Measurements from ENCODE around the gene LOXHD1. TPM values are rescaled to one million over a fixed set of nuclear protein-coding genes. Genes with fewer than 3 reads are reported as not detected.

The LOXHD1 gene
- total RNA-seq, 4 donors from 2014 or later = 0.62 TPM; not detected in 3

- no peak overlapping the region for H3K4me3 ChIP-seq
- H3K36me3 ChIP-seq = no peaks in the 10 kb centered on the region
- intact Hi-C loops (cut with DNase I; ENCODE audit: low total_unique reads) = no loop called here
- no peaks in the 10 kb centered on the region for H3K27me3 ChIP-seq
- TF ChIP-seq POLR2A (IDR thresholded peaks at IDR 0.05) = no peak
- TF ChIP-seq, protein P1, sequence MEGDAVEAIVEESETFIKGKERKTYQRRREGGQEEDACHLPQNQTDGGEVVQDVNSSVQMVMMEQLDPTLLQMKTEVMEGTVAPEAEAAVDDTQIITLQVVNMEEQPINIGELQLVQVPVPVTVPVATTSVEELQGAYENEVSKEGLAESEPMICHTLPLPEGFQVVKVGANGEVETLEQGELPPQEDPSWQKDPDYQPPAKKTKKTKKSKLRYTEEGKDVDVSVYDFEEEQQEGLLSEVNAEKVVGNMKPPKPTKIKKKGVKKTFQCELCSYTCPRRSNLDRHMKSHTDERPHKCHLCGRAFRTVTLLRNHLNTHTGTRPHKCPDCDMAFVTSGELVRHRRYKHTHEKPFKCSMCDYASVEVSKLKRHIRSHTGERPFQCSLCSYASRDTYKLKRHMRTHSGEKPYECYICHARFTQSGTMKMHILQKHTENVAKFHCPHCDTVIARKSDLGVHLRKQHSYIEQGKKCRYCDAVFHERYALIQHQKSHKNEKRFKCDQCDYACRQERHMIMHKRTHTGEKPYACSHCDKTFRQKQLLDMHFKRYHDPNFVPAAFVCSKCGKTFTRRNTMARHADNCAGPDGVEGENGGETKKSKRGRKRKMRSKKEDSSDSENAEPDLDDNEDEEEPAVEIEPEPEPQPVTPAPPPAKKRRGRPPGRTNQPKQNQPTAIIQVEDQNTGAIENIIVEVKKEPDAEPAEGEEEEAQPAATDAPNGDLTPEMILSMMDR (IDR thresholded peaks at IDR 0.05) = no peak
- H3K4me1 ChIP-seq = no peaks in the 10 kb centered on the region
- no peak for DNase-seq
- H3K27ac ChIP-seq = no peak overlapping the region
- no peaks in the 10 kb centered on the region for H3K9me3 ChIP-seq
These were observed 178.2 kb downstream of the LOXHD1 start for GRCh38 chr18:46478796-46479195.

DNA sequence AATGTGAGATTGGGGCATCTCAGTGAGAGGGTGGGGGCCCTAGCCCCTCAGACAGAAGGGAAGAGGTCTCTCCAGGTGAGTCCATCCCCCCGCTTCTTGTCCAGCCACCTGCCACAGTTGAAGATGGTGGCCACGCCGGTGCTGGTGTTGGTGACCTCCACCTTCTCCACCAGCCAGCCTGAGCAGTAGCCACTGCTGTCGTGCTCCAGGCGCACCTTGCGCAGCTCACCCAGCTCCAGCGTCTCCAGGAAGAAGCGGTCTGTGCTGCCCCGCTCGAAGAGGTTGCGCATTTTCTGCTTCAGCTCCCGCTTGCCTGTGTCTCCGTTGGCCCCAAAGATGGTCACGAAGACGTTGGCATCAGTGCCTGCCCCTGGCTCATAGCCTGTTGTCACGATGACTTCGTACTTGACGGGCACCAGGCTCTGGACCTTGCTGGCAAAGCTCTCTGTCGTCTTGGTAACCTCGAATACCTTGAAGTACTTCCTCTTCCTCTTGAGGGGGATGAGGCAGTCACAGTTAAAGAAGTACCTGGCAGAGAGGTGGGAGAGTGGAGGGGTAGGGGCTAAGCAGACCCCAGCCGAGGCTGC is 179.5 kb downstream of the LOXHD1 start:
- Histone ChIP-seq H3K36me3 (no peaks in the 10 kb centered on the region), H3K27me3 (no peaks in the 10 kb centered on the region), H3K9me3 (no peaks in the 10 kb centered on the region), H3K4me1 (no peaks in the 10 kb centered on the region), H3K27ac (no peak overlapping the region), H3K4me3 (no peak overlapping the region)
- TF ChIP-seq, protein P1 (IDR thresholded peaks at IDR 0.05) = no peak
- no peak for TF ChIP-seq POLR2A (IDR thresholded peaks at IDR 0.05)
- intact Hi-C loops (cut with DNase I; ENCODE audit: low total_unique reads) = no loop called here
- no peak for DNase-seq

DNA sequence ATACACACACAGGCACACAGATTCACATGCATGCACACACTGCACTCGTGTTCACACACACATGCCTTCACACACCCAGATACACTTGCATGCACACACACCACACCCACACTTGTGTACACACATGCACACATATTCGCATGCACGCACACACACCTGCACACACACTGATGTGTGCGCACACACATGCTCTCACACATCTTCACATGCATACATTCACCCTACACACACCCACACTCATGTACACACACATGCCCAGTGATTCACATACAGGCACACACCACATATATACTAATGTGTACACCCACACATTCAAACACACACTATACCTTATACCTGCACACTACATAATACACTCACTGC is 181.6 kb downstream of the LOXHD1 start:
- Histone ChIP-seq H3K27me3 (no peaks in the 10 kb centered on the region), H3K36me3 (no peaks in the 10 kb centered on the region), H3K9me3 (no peaks in the 10 kb centered on the region), H3K4me1 (no peaks in the 10 kb centered on the region), H3K27ac (no peak overlapping the region), H3K4me3 (no peak overlapping the region)
- no peak for DNase-seq
- TF ChIP-seq POLR2A (IDR thresholded peaks at IDR 0.05) = no peak
- TF ChIP-seq, protein P1 (IDR thresholded peaks at IDR 0.05) = no peak
- intact Hi-C loops (cut with DNase I; ENCODE audit: low total_unique reads) = no loop called here

DNA sequence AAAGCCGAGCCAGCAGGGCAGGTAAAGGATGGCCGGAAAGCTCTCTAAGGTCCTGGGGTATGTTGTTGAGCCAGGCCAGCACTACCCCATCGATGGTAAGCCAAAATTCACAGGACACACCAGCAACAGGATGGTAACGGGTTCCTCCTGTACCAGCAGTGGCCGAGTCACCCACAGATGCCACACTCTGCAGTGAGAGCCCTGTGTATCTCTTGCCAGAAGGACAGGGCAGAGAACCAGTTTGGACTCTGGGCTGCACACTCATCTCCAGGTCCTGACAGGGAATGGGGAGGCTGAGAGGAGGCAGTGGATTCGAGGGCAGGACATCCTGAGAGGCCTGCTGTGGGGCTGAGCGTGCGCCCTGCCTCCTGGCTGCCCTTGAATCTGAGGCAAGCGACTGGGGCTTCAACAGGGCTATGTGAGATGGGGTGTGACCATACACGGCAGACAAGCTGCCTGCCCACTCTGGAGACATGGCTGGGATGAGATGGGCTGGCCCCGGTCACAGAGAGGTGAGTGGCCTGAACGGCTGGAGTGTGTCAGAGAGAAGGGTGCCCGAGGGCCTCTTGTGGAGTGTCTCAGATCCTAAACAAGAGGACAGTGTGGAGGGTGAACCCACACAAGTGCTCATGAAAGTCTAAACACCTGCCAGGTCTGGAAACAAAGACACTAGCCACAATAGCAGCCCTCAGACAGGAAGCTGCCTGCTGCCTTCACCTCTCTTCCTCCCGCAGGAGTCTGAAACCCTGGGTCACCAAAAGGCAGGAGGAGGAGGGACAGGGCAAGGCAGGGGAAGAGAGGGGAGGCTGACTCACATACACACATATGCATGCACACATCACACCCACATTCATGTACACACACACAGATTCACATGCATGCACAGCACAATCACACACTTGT is 182.3 kb downstream of the LOXHD1 start:
- Histone ChIP-seq H3K9me3 (no peaks in the 10 kb centered on the region), H3K27me3 (no peaks in the 10 kb centered on the region), H3K4me1 (no peaks in the 10 kb centered on the region), H3K4me3 (no peak overlapping the region), H3K27ac (no peak overlapping the region), H3K36me3 (no peaks in the 10 kb centered on the region)
- intact Hi-C loops (cut with DNase I; ENCODE audit: low total_unique reads) = no loop called here
- TF ChIP-seq, protein P1 (IDR thresholded peaks at IDR 0.05) = no peak
- no peak for TF ChIP-seq POLR2A (IDR thresholded peaks at IDR 0.05)
- DNase-seq = no peak

- no peak for DNase-seq
- Histone ChIP-seq H3K36me3 (no peaks in the 10 kb centered on the region), H3K27ac (no peak overlapping the region), H3K4me1 (no peaks in the 10 kb centered on the region), H3K27me3 (no peaks in the 10 kb centered on the region), H3K9me3 (no peaks in the 10 kb centered on the region), H3K4me3 (no peak overlapping the region)
- intact Hi-C loops (cut with DNase I; ENCODE audit: low total_unique reads) = no loop called here
- TF ChIP-seq POLR2A (IDR thresholded peaks at IDR 0.05) = no peak
- TF ChIP-seq, protein P1 (IDR thresholded peaks at IDR 0.05) = no peak
These were observed 185.1 kb downstream of the LOXHD1 start for GRCh38 chr18:46471809-46472498.

All from uterus (tissue), 4 donors.